Measurements from ENCODE around the gene KBTBD2.
"Not testable (repeated sequence)": the region's sequence is repeated elsewhere in the genome, so short reads cannot be mapped to it uniquely, and the experiment has no call there.

Gene KBTBD2

GRCh38 chr7:32893207-32893524 lies 1.6 kb upstream of the KBTBD2 start:
- no peak for DNase-seq (ENCODE audit: low spot score)

GRCh38 chr7:32892521-32893206 lies 1.1 kb upstream of the KBTBD2 start:
- peak; percentile 53 for DNase-seq (ENCODE audit: low spot score)

- DNase-seq (ENCODE audit: low spot score): peak; percentile 97
Measured at GRCh38 chr7:32891800-32892520, 400 bp upstream of the KBTBD2 start.

GRCh38 chr7:32890793-32891042 lies 842 bp downstream of the KBTBD2 start:
- DNase-seq (ENCODE audit: low spot score): no peak

- DNase-seq (ENCODE audit: low spot score): peak; percentile 43
Measured at GRCh38 chr7:32890010-32890792, 1.4 kb downstream of the KBTBD2 start.

GRCh38 chr7:32888505-32888904 lies 3.1 kb downstream of the KBTBD2 start:
- no peak for DNase-seq (ENCODE audit: low spot score)

- no peak for DNase-seq (ENCODE audit: low spot score)
Measured at GRCh38 chr7:32887395-32887794, 4.2 kb downstream of the KBTBD2 start.

- DNase-seq (ENCODE audit: low spot score): peak; percentile 20
Measured at GRCh38 chr7:32881074-32881982, 10.2 kb downstream of the KBTBD2 start.

GRCh38 chr7:32879460-32879859 lies 12.1 kb downstream of the KBTBD2 start:
- DNase-seq (ENCODE audit: low spot score): peak; percentile 27

GRCh38 chr7:32878023-32878422 lies 13.5 kb downstream of the KBTBD2 start:
- DNase-seq (ENCODE audit: low spot score): not testable (repeated sequence)

GRCh38 chr7:32872421-32872820 lies 19.1 kb downstream of the KBTBD2 start:
- DNase-seq (ENCODE audit: low spot score): no peak

GRCh38 chr7:32871624-32872371 lies 19.8 kb downstream of the KBTBD2 start:
- DNase-seq (ENCODE audit: low spot score): no peak

- DNase-seq (ENCODE audit: low spot score): no peak
Measured at GRCh38 chr7:32870298-32870697, 21.3 kb downstream of the KBTBD2 start.

GRCh38 chr7:32869716-32870115 lies 21.8 kb downstream of the KBTBD2 start:
- DNase-seq (ENCODE audit: low spot score): no peak

- DNase-seq (ENCODE audit: low spot score): no peak
Measured at GRCh38 chr7:32868116-32868515, 23.4 kb downstream of the KBTBD2 start.

GRCh38 chr7:32865448-32866030 lies 26.0 kb downstream of the KBTBD2 start:
- DNase-seq (ENCODE audit: low spot score): no peak

- not testable (repeated sequence) for DNase-seq (ENCODE audit: low spot score)
Measured at GRCh38 chr7:32863872-32864271, 27.7 kb downstream of the KBTBD2 start.

- DNase-seq (ENCODE audit: low spot score): no peak
Measured at GRCh38 chr7:32860090-32860489, 31.5 kb downstream of the KBTBD2 start.

- no peak for DNase-seq (ENCODE audit: low spot score)
Measured at GRCh38 chr7:32858648-32859047, 32.9 kb downstream of the KBTBD2 start.

- not testable (repeated sequence) for DNase-seq (ENCODE audit: low spot score)
Measured at GRCh38 chr7:32857063-32857462, 34.5 kb downstream of the KBTBD2 start.

All from kidney tubule cell (primary cell).